WTC11 (cell line): ENCODE data around the gene ATP9B. TPM values are rescaled to one million over a fixed set of nuclear protein-coding genes. Genes with fewer than 3 reads are reported as not detected.

Experiments used
- ATAC-seq: fragments of 200-7000 bp; cut with Tn5 transposase; 2 replicates; pipeline ENCODE4 v1.10.0; 2021; ENCODE audit warnings: mild to moderate bottlenecking, moderate library complexity
- CTCF ChIA-PET: fragments of 300-600 bp; sonication (Branson Sonifier 250); formaldehyde crosslinking; loops from one replicate; lab custom pipeline; 2021; ENCODE audit warnings: antibody characterized with exemption; lab: Charles Lee
- POLR2A ChIA-PET: fragments of 350-600 bp; sonication (Branson Sonifier 250); formaldehyde crosslinking; loops from one replicate; lab custom pipeline; 2021; ENCODE audit warnings: antibody characterized with exemption; lab: Charles Lee
- DNase-seq: peaks from one replicate; pipeline ENCODE4 v3.0.0; 2021; ENCODE audit warnings: low spot score
- H3K27ac Mint-ChIP-seq: 2 replicates; pipeline ENCODE4 v1.8.0; 2021; ENCODE audit warnings: mixed read lengths
- H3K27me3 Mint-ChIP-seq: 2 replicates; pipeline ENCODE4 v1.8.0; 2021; ENCODE audit warnings: low read depth, mild to moderate bottlenecking, moderate library complexity, mixed read lengths
- H3K36me3 Mint-ChIP-seq: 2 replicates; pipeline ENCODE4 v1.8.0; 2021; ENCODE audit warnings: mixed read lengths
- H3K4me1 Mint-ChIP-seq: 2 replicates; pipeline ENCODE4 v1.8.0; 2022; ENCODE audit warnings: mixed read lengths
- H3K4me3 Mint-ChIP-seq: 2 replicates; pipeline ENCODE4 v1.8.0; 2021; ENCODE audit warnings: mild to moderate bottlenecking, moderate library complexity, mixed read lengths
- H3K9me3 Mint-ChIP-seq: 2 replicates; pipeline ENCODE4 v1.8.0; 2021; ENCODE audit warnings: mixed read lengths
- ATF2 ChIP-seq: sonication (generic); formaldehyde crosslinking; IDR thresholded peaks from 2 replicates; pipeline ENCODE4 v1.8.1; 2022; ENCODE audit warnings: low read depth, missing genetic modification reagents, borderline replicate concordance
- CBFB ChIP-seq: sonication (generic); formaldehyde crosslinking; IDR thresholded peaks from 2 replicates; pipeline ENCODE4 v1.8.1; 2022; ENCODE audit warnings: mild to moderate bottlenecking, low read depth, missing genetic modification reagents
- CREB1 ChIP-seq: sonication (generic); formaldehyde crosslinking; IDR thresholded peaks from 2 replicates; pipeline ENCODE4 v1.8.0; 2023; ENCODE audit warnings: mild to moderate bottlenecking, missing genetic modification reagents
- FOXK1 ChIP-seq: sonication (generic); formaldehyde crosslinking; IDR thresholded peaks from 2 replicates; pipeline ENCODE4 v1.8.0; 2022; ENCODE audit warnings: mild to moderate bottlenecking, moderate library complexity, missing genetic modification reagents
- FOXP1 ChIP-seq: sonication (generic); formaldehyde crosslinking; IDR thresholded peaks from 2 replicates; pipeline ENCODE4 v1.8.0; 2022; ENCODE audit warnings: missing genetic modification reagents, mild to moderate bottlenecking, moderate library complexity, borderline replicate concordance
- FOXP4 ChIP-seq: sonication (generic); formaldehyde crosslinking; IDR thresholded peaks from 2 replicates; pipeline ENCODE4 v1.8.0; 2022; ENCODE audit warnings: mild to moderate bottlenecking, missing genetic modification reagents
- GABPB1 ChIP-seq: sonication (generic); formaldehyde crosslinking; IDR thresholded peaks from 2 replicates; pipeline ENCODE4 v1.8.1; 2023; ENCODE audit warnings: mild to moderate bottlenecking, missing genetic modification reagents
- GRHL2 ChIP-seq: fragments of 250-450 bp; sonication (Bioruptor Pico); IDR thresholded peaks from 2 replicates; pipeline ENCODE4 v1.8.0; 2022; ENCODE audit warnings: mild to moderate bottlenecking, moderate library complexity; ENCODE audit not compliant: insufficient replicate concordance, severe bottlenecking
- GTF2I ChIP-seq: fragments of 250-450 bp; sonication (Bioruptor Pico); conservative IDR thresholded peaks from 2 replicates; pipeline ENCODE4 v1.4.0; 2021; ENCODE audit warnings: mild to moderate bottlenecking
- HMGXB4 ChIP-seq: sonication (generic); formaldehyde crosslinking; IDR thresholded peaks from 2 replicates; pipeline ENCODE4 v1.8.1; 2023; ENCODE audit warnings: mild to moderate bottlenecking, moderate library complexity, missing genetic modification reagents
- NFE2L1 ChIP-seq: sonication (generic); formaldehyde crosslinking; IDR thresholded peaks from 2 replicates; pipeline ENCODE4 v1.8.1; 2023; ENCODE audit warnings: missing genetic modification reagents
- NR2C2 ChIP-seq: sonication (generic); formaldehyde crosslinking; IDR thresholded peaks from 2 replicates; pipeline ENCODE4 v1.8.0; 2022; ENCODE audit warnings: mild to moderate bottlenecking, missing genetic modification reagents
- PRRX2 ChIP-seq: fragments of 250-450 bp; sonication (Bioruptor Pico); IDR thresholded peaks from 2 replicates; pipeline ENCODE4 v1.8.0; 2021; ENCODE audit warnings: mild to moderate bottlenecking
- ZNF232 ChIP-seq: sonication (generic); formaldehyde crosslinking; IDR thresholded peaks from 2 replicates; pipeline ENCODE4 v1.8.0; 2022; ENCODE audit warnings: mild to moderate bottlenecking, missing genetic modification reagents
- ZNF416 ChIP-seq: fragments of 250-450 bp; sonication (Bioruptor Pico); IDR thresholded peaks from 2 replicates; pipeline ENCODE4 v1.9.0; 2021; ENCODE audit warnings: mild to moderate bottlenecking, inconsistent platforms
- ZNF423 ChIP-seq: fragments of 250-450 bp; sonication (Bioruptor Pico); IDR thresholded peaks from 2 replicates; pipeline ENCODE4 v2.1.2; 2022; ENCODE audit warnings: mild to moderate bottlenecking, moderate library complexity
- ZNF671 ChIP-seq: fragments of 250-450 bp; sonication (Bioruptor Pico); IDR thresholded peaks from 2 replicates; pipeline ENCODE4 v1.8.0; 2021; ENCODE audit warnings: mild to moderate bottlenecking
- total RNA-seq: library from RNA; stranded (reverse); gene quantifications from 3 replicates; pipeline ENCODE4 v1.2.3, GENCODE V29; 2021
- TF ChIP-seq, protein P1 (sequence below): sonication (generic); formaldehyde crosslinking; IDR thresholded peaks from 2 replicates; pipeline ENCODE4 v1.8.0; 2023; ENCODE audit warnings: mild to moderate bottlenecking, missing genetic modification reagents
- TF ChIP-seq, protein P2 (sequence below): sonication (generic); formaldehyde crosslinking; IDR thresholded peaks from 2 replicates; pipeline ENCODE4 v1.8.0; 2022; ENCODE audit warnings: missing genetic modification reagents
- TF ChIP-seq, protein P3 (sequence below): sonication (generic); formaldehyde crosslinking; conservative IDR thresholded peaks from 2 replicates; pipeline ENCODE4 v1.8.1; 2022; ENCODE audit warnings: mild to moderate bottlenecking, missing genetic modification reagents

Gene ATP9B
- total RNA-seq, 1 experiment from 2014 or later, result 19.0 TPM

- ATAC-seq (no peak), DNase-seq (no peak)
- TF ChIP-seq ZNF232 (CRISPR knock-in tag), result no peak
- TF ChIP-seq GTF2I (CRISPR knock-in tag), result no peak
- TF ChIP-seq, protein P1, sequence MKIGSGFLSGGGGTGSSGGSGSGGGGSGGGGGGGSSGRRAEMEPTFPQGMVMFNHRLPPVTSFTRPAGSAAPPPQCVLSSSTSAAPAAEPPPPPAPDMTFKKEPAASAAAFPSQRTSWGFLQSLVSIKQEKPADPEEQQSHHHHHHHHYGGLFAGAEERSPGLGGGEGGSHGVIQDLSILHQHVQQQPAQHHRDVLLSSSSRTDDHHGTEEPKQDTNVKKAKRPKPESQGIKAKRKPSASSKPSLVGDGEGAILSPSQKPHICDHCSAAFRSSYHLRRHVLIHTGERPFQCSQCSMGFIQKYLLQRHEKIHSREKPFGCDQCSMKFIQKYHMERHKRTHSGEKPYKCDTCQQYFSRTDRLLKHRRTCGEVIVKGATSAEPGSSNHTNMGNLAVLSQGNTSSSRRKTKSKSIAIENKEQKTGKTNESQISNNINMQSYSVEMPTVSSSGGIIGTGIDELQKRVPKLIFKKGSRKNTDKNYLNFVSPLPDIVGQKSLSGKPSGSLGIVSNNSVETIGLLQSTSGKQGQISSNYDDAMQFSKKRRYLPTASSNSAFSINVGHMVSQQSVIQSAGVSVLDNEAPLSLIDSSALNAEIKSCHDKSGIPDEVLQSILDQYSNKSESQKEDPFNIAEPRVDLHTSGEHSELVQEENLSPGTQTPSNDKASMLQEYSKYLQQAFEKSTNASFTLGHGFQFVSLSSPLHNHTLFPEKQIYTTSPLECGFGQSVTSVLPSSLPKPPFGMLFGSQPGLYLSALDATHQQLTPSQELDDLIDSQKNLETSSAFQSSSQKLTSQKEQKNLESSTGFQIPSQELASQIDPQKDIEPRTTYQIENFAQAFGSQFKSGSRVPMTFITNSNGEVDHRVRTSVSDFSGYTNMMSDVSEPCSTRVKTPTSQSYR (CRISPR knock-in tag), result no peak
- no peak for TF ChIP-seq HMGXB4
- TF ChIP-seq CBFB (CRISPR knock-in tag), result no peak
- no peak for TF ChIP-seq ZNF416 (CRISPR knock-in tag)
- no peak for TF ChIP-seq NR2C2 (CRISPR knock-in tag)
- TF ChIP-seq ZNF423 (CRISPR knock-in tag), result no peak
- TF ChIP-seq CREB1 (CRISPR knock-in tag), result no peak
- TF ChIP-seq GABPB1 (CRISPR knock-in tag), result no peak
- TF ChIP-seq FOXP1 (CRISPR knock-in tag), result no peak
- no peak for TF ChIP-seq GRHL2
- TF ChIP-seq, protein P2, sequence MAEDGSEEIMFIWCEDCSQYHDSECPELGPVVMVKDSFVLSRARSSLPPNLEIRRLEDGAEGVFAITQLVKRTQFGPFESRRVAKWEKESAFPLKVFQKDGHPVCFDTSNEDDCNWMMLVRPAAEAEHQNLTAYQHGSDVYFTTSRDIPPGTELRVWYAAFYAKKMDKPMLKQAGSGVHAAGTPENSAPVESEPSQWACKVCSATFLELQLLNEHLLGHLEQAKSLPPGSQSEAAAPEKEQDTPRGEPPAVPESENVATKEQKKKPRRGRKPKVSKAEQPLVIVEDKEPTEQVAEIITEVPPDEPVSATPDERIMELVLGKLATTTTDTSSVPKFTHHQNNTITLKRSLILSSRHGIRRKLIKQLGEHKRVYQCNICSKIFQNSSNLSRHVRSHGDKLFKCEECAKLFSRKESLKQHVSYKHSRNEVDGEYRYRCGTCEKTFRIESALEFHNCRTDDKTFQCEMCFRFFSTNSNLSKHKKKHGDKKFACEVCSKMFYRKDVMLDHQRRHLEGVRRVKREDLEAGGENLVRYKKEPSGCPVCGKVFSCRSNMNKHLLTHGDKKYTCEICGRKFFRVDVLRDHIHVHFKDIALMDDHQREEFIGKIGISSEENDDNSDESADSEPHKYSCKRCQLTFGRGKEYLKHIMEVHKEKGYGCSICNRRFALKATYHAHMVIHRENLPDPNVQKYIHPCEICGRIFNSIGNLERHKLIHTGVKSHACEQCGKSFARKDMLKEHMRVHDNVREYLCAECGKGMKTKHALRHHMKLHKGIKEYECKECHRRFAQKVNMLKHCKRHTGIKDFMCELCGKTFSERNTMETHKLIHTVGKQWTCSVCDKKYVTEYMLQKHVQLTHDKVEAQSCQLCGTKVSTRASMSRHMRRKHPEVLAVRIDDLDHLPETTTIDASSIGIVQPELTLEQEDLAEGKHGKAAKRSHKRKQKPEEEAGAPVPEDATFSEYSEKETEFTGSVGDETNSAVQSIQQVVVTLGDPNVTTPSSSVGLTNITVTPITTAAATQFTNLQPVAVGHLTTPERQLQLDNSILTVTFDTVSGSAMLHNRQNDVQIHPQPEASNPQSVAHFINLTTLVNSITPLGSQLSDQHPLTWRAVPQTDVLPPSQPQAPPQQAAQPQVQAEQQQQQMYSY, result no peak
- no peak for TF ChIP-seq FOXP4 (CRISPR knock-in tag)
- TF ChIP-seq NFE2L1 (CRISPR knock-in tag), result no peak
- TF ChIP-seq, protein P3, sequence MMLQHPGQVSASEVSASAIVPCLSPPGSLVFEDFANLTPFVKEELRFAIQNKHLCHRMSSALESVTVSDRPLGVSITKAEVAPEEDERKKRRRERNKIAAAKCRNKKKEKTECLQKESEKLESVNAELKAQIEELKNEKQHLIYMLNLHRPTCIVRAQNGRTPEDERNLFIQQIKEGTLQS (CRISPR knock-in tag), result no peak
- no peak for TF ChIP-seq PRRX2 (CRISPR knock-in tag)
- no peak for TF ChIP-seq FOXK1 (CRISPR knock-in tag)
- TF ChIP-seq ZNF671, result no peak
- no peak for TF ChIP-seq ATF2 (CRISPR knock-in tag)
- Mint-ChIP-seq H3K27ac (no peak overlapping the region), H3K4me1 (peaks cover 12% of the 10 kb centered on the region), H3K27me3 (no peaks in the 10 kb centered on the region), H3K9me3 (no peaks in the 10 kb centered on the region), H3K4me3 (no peak overlapping the region), H3K36me3 (no peaks in the 10 kb centered on the region)
- CTCF ChIA-PET, result no interaction called here
- POLR2A ChIA-PET, result interaction anchor here (0.6 kb wide), 1 partner anchor 54 kb away, joined by 3 read pairs; no protein-coding TSS in a partner anchor
Observed at GRCh38 chr18:79427368-79428225, 358.4 kb downstream of the ATP9B start.
